HepG2 (cell line): ENCODE measurements around the gene HOXA13. TPM values are rescaled to one million over a fixed set of nuclear protein-coding genes. Genes with fewer than 3 reads are reported as not detected.

Experiments used
- ATAC-seq: fragments of 200-7000 bp; cut with Tn5 transposase; 3 replicates; pipeline ENCODE4 v1.9.1; 2020; ENCODE audit warnings: mild to moderate bottlenecking, moderate library complexity
- BruUV-seq: library from RNA; stranded (reverse); fragments of 400-500 nt; replicated peaks from 2 replicates; lab custom pipeline; 2021; lab: Mats Ljungman, UMichigan
- CTCF ChIA-PET: fragments of 300-600 bp; formaldehyde crosslinking; extraction: SDS; loops from one replicate; lab custom pipeline; 2021; ENCODE audit warnings: low total read pairs, inconsistent platforms, low intra/inter-chr PET ratio; lab: Yijun Ruan, JAX
- POLR2A ChIA-PET: fragments of 350-600 bp; sonication (Branson Sonifier 250); formaldehyde crosslinking; loops from one replicate; lab custom pipeline; 2020; ENCODE audit warnings: antibody characterized with exemption, inconsistent platforms; lab: Yijun Ruan, JAX
- DNase-seq: peaks from one replicate; pipeline ENCODE4 v3.0.0-alpha.2; 2015; ENCODE audit warnings: low spot score
- FAIRE-seq: peaks from 3 replicates; lab custom pipeline; 2011; peaks lifted over from hg19 to GRCh38; lab: Jason Lieb, UNC
- H2AFZ ChIP-seq: one replicate; pipeline ENCODE4 v1.6.1; 2011; ENCODE audit warnings: low read length, inconsistent platforms
- H3K27ac ChIP-seq: fragments of 300-600 bp; 3 replicates; pipeline ENCODE4 v1.8.0; 2011; ENCODE audit warnings: mixed run types, mild to moderate bottlenecking, mixed read lengths, low read length, inconsistent platforms; ENCODE audit not compliant: insufficient read depth; ENCODE audit errors: extremely low read length
- H3K27me3 ChIP-seq, 2 experiments: fragments of 200-600 bp in 1 of 2; 2 replicates in 1 of 2; 3 replicates in 1 of 2; pipeline versions ENCODE4 v1.6.0 to v1.8.0; 2011; ENCODE audit warnings: low read length in 2 of 2, mild to moderate bottlenecking in 2 of 2, moderate library complexity in 2 of 2, inconsistent platforms in 1 of 2; ENCODE audit not compliant: insufficient read depth in 2 of 2, control insufficient read depth in 1 of 2
- H3K36me3 ChIP-seq, 2 experiments: fragments of 200-600 bp in 1 of 2; replicated peaks in 1 of 2; 2 replicates in 1 of 2; 3 replicates in 1 of 2; pipeline versions ENCODE4 v1.5.1 to v1.8.0; 2011; ENCODE audit warnings: low read length in 2 of 2, inconsistent platforms in 1 of 2; ENCODE audit not compliant: insufficient read depth in 2 of 2, control insufficient read depth in 1 of 2
- H3K4me1 ChIP-seq: 2 replicates; pipeline ENCODE4 v1.5.1; 2012; ENCODE audit warnings: low read length, inconsistent platforms; ENCODE audit not compliant: insufficient read depth
- H3K4me2 ChIP-seq: 2 replicates; pipeline ENCODE4 v1.6.0; 2011; ENCODE audit warnings: low read depth, low read length, inconsistent platforms
- H3K4me3 ChIP-seq, 3 experiments: fragments of 200-600 bp in 1 of 3; sonication (generic), shearing (Covaris generic) in 1 of 3; replicated peaks in 1 of 3; 2 replicates each; pipeline ENCODE4 v1.5.1; 2011 to 2016; ENCODE audit warnings: low read length in 3 of 3, inconsistent platforms in 2 of 3, low read depth in 2 of 3, mild to moderate bottlenecking in 2 of 3, control low read depth in 1 of 3, mixed read lengths in 1 of 3; ENCODE audit not compliant: insufficient read depth in 1 of 3
- H3K79me2 ChIP-seq: one replicate; pipeline ENCODE4 v1.6.1; 2011; ENCODE audit warnings: low read length, inconsistent platforms; ENCODE audit not compliant: insufficient read depth
- H3K9ac ChIP-seq: 2 replicates; pipeline ENCODE4 v1.6.0; 2011; ENCODE audit warnings: mild to moderate bottlenecking, low read depth, low read length, inconsistent platforms; ENCODE audit not compliant: insufficient read depth
- H3K9me3 ChIP-seq: 2 replicates; pipeline ENCODE4 v1.5.1; 2012; ENCODE audit warnings: mild to moderate bottlenecking, low read length
- H4K20me1 ChIP-seq: 2 replicates; pipeline ENCODE4 v1.6.0; 2011; ENCODE audit warnings: inconsistent platforms, mild to moderate bottlenecking, low read length, moderate library complexity; ENCODE audit not compliant: insufficient read depth
- CTCF ChIP-seq: sonication (generic); formaldehyde crosslinking; IDR thresholded peaks from 2 replicates; pipeline ENCODE4 v1.5.0; 2020; ENCODE audit warnings: mild to moderate bottlenecking, missing genetic modification reagents, moderate library complexity
- HNRNPK ChIP-seq: fragments of 200-400 bp; formaldehyde crosslinking; IDR thresholded peaks from 2 replicates; pipeline ENCODE4 v1.6.1; 2018; ENCODE audit warnings: low read length, low read depth, moderate library complexity, mild to moderate bottlenecking; ENCODE audit not compliant: poor library complexity, severe bottlenecking
- NCOA1 ChIP-seq: sonication (generic); formaldehyde crosslinking; IDR thresholded peaks from 2 replicates; pipeline ENCODE4 v1.9.0; 2021; ENCODE audit warnings: missing genetic modification reagents
- NKX3-1 ChIP-seq: sonication (generic); formaldehyde crosslinking; IDR thresholded peaks from 2 replicates; pipeline ENCODE4 v1.5.0; 2020; ENCODE audit warnings: missing genetic modification reagents
- PCBP2 ChIP-seq: fragments of 200-400 bp; formaldehyde crosslinking; optimal IDR thresholded peaks from 2 replicates; pipeline ENCODE3; 2018; ENCODE audit warnings: low read length, low read depth; ENCODE audit not compliant: poor library complexity, severe bottlenecking
- SP2 ChIP-seq: sonication (generic); formaldehyde crosslinking; IDR thresholded peaks from 2 replicates; pipeline ENCODE4 v1.5.1; 2020; ENCODE audit warnings: mild to moderate bottlenecking, missing genetic modification reagents
- ZNF136 ChIP-seq: sonication (generic); formaldehyde crosslinking; IDR thresholded peaks from 2 replicates; pipeline ENCODE4 v1.8.1; 2022; ENCODE audit warnings: low read depth, mild to moderate bottlenecking, moderate library complexity, missing genetic modification reagents
- ZNF281 ChIP-seq: sonication (generic); formaldehyde crosslinking; IDR thresholded peaks from 2 replicates; pipeline ENCODE4 v1.4.0; 2020; ENCODE audit warnings: missing genetic modification reagents, borderline replicate concordance
- ZNF317 ChIP-seq: sonication (generic); formaldehyde crosslinking; IDR thresholded peaks from 2 replicates; pipeline ENCODE4 v1.5.0; 2020; ENCODE audit warnings: mild to moderate bottlenecking, missing genetic modification reagents
- ZNF7 ChIP-seq: IDR thresholded peaks from 2 replicates; pipeline ENCODE4 v1.6.1; 2016; ENCODE audit warnings: missing biosample characterization, missing genetic modification reagents
- ZNF776 ChIP-seq: sonication (generic); formaldehyde crosslinking; IDR thresholded peaks from 2 replicates; pipeline ENCODE4 v1.4.0; 2020; ENCODE audit warnings: mild to moderate bottlenecking, missing genetic modification reagents
- WGBS: methylation state at CpG from one replicate; pipeline ENCODE4 v1.1.6; 2017; ENCODE audit warnings: low lambda C conversion rate; 5-methylcytosine and 5-hydroxymethylcytosine counted together
- in situ Hi-C: cut with HindIII; loops from 2 replicates; pipeline ENCODE4 v1.10.0; 2017; ENCODE audit warnings: low pct_unique_long_range_greater_than_20kb; ENCODE audit not compliant: extremely low pct_ligation_motif_present
- intact Hi-C: fragments of 100-400 bp; cut with micrococcal nuclease; formaldehyde crosslinking; loops from one replicate; pipeline ENCODE4 v1.10.0; 2022; ENCODE audit not compliant: unreplicated experiment
- polyA plus RNA-seq, 8 experiments: library from polyadenylated mRNA; depleted of rRNA in 3 of 8; stranded (reverse) in 7 of 8; unstranded in 1 of 8; fragments of >200 nt; fragmentation: Illumina TruSeq in 4 of 8; extraction: Trizol in 4 of 8; gene quantifications; 2 replicates each; pipeline versions ENCODE4 v1.2.1 to v1.2.3, GENCODE V29; 2011 to 2016; ENCODE audit warnings: low read depth in 4 of 8, missing spikeins in 1 of 8, mixed read lengths in 1 of 8; ENCODE audit not compliant: insufficient read depth in 1 of 8
- total RNA-seq, 5 experiments: library from RNA; depleted of rRNA; stranded (reverse); fragments of >200 nt; fragmentation: Illumina TruSeq; extraction: Trizol; gene quantifications; 2 replicates each; pipeline ENCODE4 v1.2.3, GENCODE V29; 2016; ENCODE audit warnings: low read depth in 1 of 5

Gene HOXA13
- total and polyA plus RNA-seq, 2 of the 13 experiments (the other 11 are each of a cell fraction or from before 2014, with no cell fraction given), result 0.01 to 0.04 TPM

- intact Hi-C loops, result loop anchor here (10.0 kb wide), 1 partner anchor 413 kb away; no protein-coding TSS in a partner anchor
- POLR2A ChIA-PET, result interaction anchor here (0.6 kb wide), 1 partner anchor 35 kb away, joined by 3 read pairs; no protein-coding TSS in a partner anchor
Observed at GRCh38 chr7:27191833-27192545, 7.9 kb downstream of the HOXA13 start.

More at GRCh38 chr7:27191833-27192545, 7.9 kb downstream of the HOXA13 start:
- H3K4me1 ChIP-seq, result peaks cover 18% of the 10 kb centered on the region; the same call in 1 of the 2 replicates
- DNase-seq, result no peak
- CTCF ChIA-PET, result no interaction called here
- H3K9me3 ChIP-seq, result no peaks in the 10 kb centered on the region
- no peak for TF ChIP-seq ZNF7
- no peak for TF ChIP-seq ZNF776 (CRISPR knock-in tag)
- no peak for TF ChIP-seq NKX3-1 (CRISPR knock-in tag)
- TF ChIP-seq ZNF317 (CRISPR knock-in tag), result no peak
- TF ChIP-seq ZNF136, result no peak
- no peak for TF ChIP-seq ZNF281 (CRISPR knock-in tag)
- TF ChIP-seq SP2 (CRISPR knock-in tag), result no peak
- no peak for TF ChIP-seq CTCF (CRISPR knock-in tag)
- no peak for TF ChIP-seq PCBP2
- TF ChIP-seq HNRNPK, result no peak
- TF ChIP-seq NCOA1, result no peak
- TF ChIP-seq, all 625 proteins: peak for 0
- BruUV-seq, result no TSS peak
- peak; percentile 29 for ATAC-seq
- no peak for FAIRE-seq
- Histone ChIP-seq H3K4me3 (peak overlapping the region in 2 of 3 experiments; percentile 9 to 40; a peak in 4 of 6 replicates), H3K27ac (no peak overlapping the region), H3K4me2 (peak overlapping the region; percentile 27; the same call in 1 of the 2 replicates), H3K9ac (no peak overlapping the region), H4K20me1 (no peaks in the 10 kb centered on the region), H3K27me3 (peaks cover 12 to 70% of the 10 kb centered on the region in 2 experiments), H3K36me3 (no peaks in the 10 kb centered on the region), H3K79me2 (no peaks in the 10 kb centered on the region), H2AFZ (no peak overlapping the region)
- WGBS, result 69% methylated on average over 22 of the region's 42 CpGs
- in situ Hi-C loops, result no loop called here
